H1 (cell line): ENCODE results near the gene DPP4. TPM values are rescaled to one million over a fixed set of nuclear protein-coding genes. Genes with fewer than 3 reads are reported as not detected.

Source experiments
- CTCF ChIA-PET: fragments of 300-600 bp; sonication (Branson Sonifier 250); formaldehyde crosslinking; loops from one replicate; lab custom pipeline; 2021; ENCODE audit not compliant: partially characterized antibody; lab: Charles Lee
- POLR2A ChIA-PET: fragments of 300-600 bp; sonication (Branson Sonifier 250); formaldehyde crosslinking; loops from one replicate; lab custom pipeline; 2021; ENCODE audit warnings: inconsistent platforms; ENCODE audit not compliant: partially characterized antibody; lab: Charles Lee
- DNase-seq, 2 experiments: peaks; one replicate each; pipeline versions ENCODE4 v3.0.0 to v3.0.0-alpha.2; 2010 to 2022; ENCODE audit warnings: low spot score in 2 of 2, low read depth in 1 of 2, mixed read lengths in 1 of 2
- FAIRE-seq: peaks from 2 replicates; lab custom pipeline; 2011; peaks lifted over from hg19 to GRCh38; lab: Jason Lieb, UNC
- H2AFZ ChIP-seq: 2 replicates; pipeline ENCODE4 v1.8.1; 2012; ENCODE audit warnings: low read length, inconsistent platforms
- H2AK5ac ChIP-seq: 2 replicates; pipeline ENCODE4 v1.6.1; 2013; ENCODE audit warnings: low read depth, low read length
- H2BK120ac ChIP-seq: replicated peaks from 2 replicates; pipeline ENCODE3; 2013; ENCODE audit warnings: low read depth, low read length, inconsistent platforms
- H2BK12ac ChIP-seq: 2 replicates; pipeline ENCODE4 v1.6.1; 2013; ENCODE audit warnings: low read depth, low read length
- H2BK15ac ChIP-seq: 2 replicates; pipeline ENCODE4 v1.6.1; 2013; ENCODE audit warnings: low read length
- H2BK20ac ChIP-seq: 2 replicates; pipeline ENCODE4 v1.6.1; 2013; ENCODE audit warnings: low read length
- H2BK5ac ChIP-seq: 2 replicates; pipeline ENCODE4 v1.6.1; 2013; ENCODE audit warnings: low read depth, low read length
- H3K14ac ChIP-seq: 2 replicates; pipeline ENCODE4 v1.6.1; 2013; ENCODE audit warnings: inconsistent platforms; ENCODE audit not compliant: insufficient read length
- H3K18ac ChIP-seq: 2 replicates; pipeline ENCODE4 v1.6.1; 2013; ENCODE audit warnings: low read length; ENCODE audit errors: extremely low read depth
- H3K23ac ChIP-seq: 2 replicates; pipeline ENCODE4 v1.6.1; 2013; ENCODE audit warnings: inconsistent platforms; ENCODE audit not compliant: insufficient read length
- H3K23me2 ChIP-seq: 2 replicates; pipeline ENCODE4 v1.6.1; 2013; ENCODE audit warnings: low read depth, low read length
- H3K27ac ChIP-seq: 2 replicates; pipeline ENCODE4 v1.6.1; 2011; ENCODE audit warnings: low read depth, low read length, inconsistent platforms
- H3K27me3 ChIP-seq, 4 experiments: replicated peaks in 1 of 4; 1 replicate in 1 of 4; 2 replicates in 3 of 4; pipeline versions ENCODE4 v1.6.1 to v1.8.1; 2011 to 2013; ENCODE audit warnings: low read length in 3 of 4, mild to moderate bottlenecking in 3 of 4, inconsistent platforms in 2 of 4, mixed read lengths in 2 of 4, moderate library complexity in 1 of 4; ENCODE audit not compliant: control insufficient read depth in 3 of 4, insufficient read depth in 3 of 4; ENCODE audit errors: extremely low read depth in 1 of 4
- H3K36me3 ChIP-seq, 4 experiments: 2 replicates each; pipeline versions ENCODE4 v1.6.1 to v1.8.1; 2011 to 2013; ENCODE audit warnings: mild to moderate bottlenecking in 4 of 4, low read length in 3 of 4, moderate library complexity in 2 of 4, control low read depth in 1 of 4, inconsistent platforms in 1 of 4; ENCODE audit not compliant: insufficient read depth in 4 of 4, control insufficient read depth in 2 of 4
- H3K4ac ChIP-seq: replicated peaks from 2 replicates; pipeline ENCODE3; 2013; ENCODE audit warnings: low read length, low read depth, mixed read lengths, inconsistent platforms; ENCODE audit not compliant: insufficient read length
- H3K4me1 ChIP-seq, 4 experiments: replicated peaks in 1 of 4; 1 replicate in 1 of 4; 2 replicates in 3 of 4; pipeline versions ENCODE4 v1.6.1 to v1.8.1; 2011 to 2013; ENCODE audit warnings: low read length in 3 of 4, inconsistent platforms in 2 of 4, mixed read lengths in 1 of 4; ENCODE audit not compliant: insufficient read depth in 4 of 4, control insufficient read depth in 3 of 4
- H3K4me2 ChIP-seq, 2 experiments: 2 replicates each; pipeline versions ENCODE4 v1.6.1 to v1.8.1; 2011 to 2013; ENCODE audit warnings: low read depth in 2 of 2, low read length in 2 of 2, control low read depth in 1 of 2, inconsistent platforms in 1 of 2, mild to moderate bottlenecking in 1 of 2; ENCODE audit not compliant: insufficient read depth in 1 of 2
- H3K4me3 ChIP-seq, 4 experiments: fragments of 200-600, 300-600 bp in 1 of 4; sonication (generic), shearing (Covaris generic), sonication (Bioruptor Twin) in 1 of 4; 2 replicates each; pipeline versions ENCODE4 v1.5.1 to v1.8.1; 2011 to 2016; ENCODE audit warnings: low read length in 4 of 4, low read depth in 3 of 4, control low read depth in 2 of 4, inconsistent platforms in 2 of 4, mild to moderate bottlenecking in 2 of 4, mixed read lengths in 1 of 4, moderate library complexity in 1 of 4; ENCODE audit not compliant: insufficient read depth in 2 of 4; ENCODE audit errors: extremely low read depth in 1 of 4
- H3K56ac ChIP-seq: replicated peaks from 2 replicates; pipeline ENCODE3; 2013; ENCODE audit warnings: low read depth, mild to moderate bottlenecking, mixed read lengths, low read length, inconsistent platforms; ENCODE audit not compliant: insufficient read length
- H3K79me1 ChIP-seq: 2 replicates; pipeline ENCODE4 v1.6.1; 2013; ENCODE audit warnings: low read depth, low read length, control low read depth
- H3K79me2 ChIP-seq, 2 experiments: 2 replicates each; pipeline versions ENCODE4 v1.6.1 to v1.8.1; 2012 to 2013; ENCODE audit warnings: low read length in 2 of 2, mild to moderate bottlenecking in 2 of 2, inconsistent platforms in 1 of 2; ENCODE audit not compliant: insufficient read depth in 2 of 2, control insufficient read depth in 1 of 2
- H3K9ac ChIP-seq, 4 experiments: replicated peaks in 1 of 4; 1 replicate in 1 of 4; 2 replicates in 3 of 4; pipeline versions ENCODE4 v1.6.1 to v1.8.1; 2011 to 2013; ENCODE audit warnings: low read depth in 3 of 4, low read length in 3 of 4, control low read depth in 2 of 4, mild to moderate bottlenecking in 2 of 4, moderate library complexity in 2 of 4, inconsistent platforms in 1 of 4; ENCODE audit errors: extremely low read depth in 1 of 4
- H3K9me3 ChIP-seq, 2 experiments: 2 replicates each; pipeline versions ENCODE4 v1.6.1 to v1.8.1; 2012 to 2013; ENCODE audit warnings: mild to moderate bottlenecking in 2 of 2, moderate library complexity in 2 of 2, control low read depth in 1 of 2, inconsistent platforms in 1 of 2, low read depth in 1 of 2, low read length in 1 of 2, mixed read lengths in 1 of 2; ENCODE audit not compliant: insufficient read depth in 2 of 2
- H4K20me1 ChIP-seq, 2 experiments: replicated peaks in 1 of 2; 2 replicates each; pipeline versions ENCODE3 to v1.8.1; 2011 to 2013; ENCODE audit warnings: inconsistent platforms in 2 of 2, low read length in 2 of 2, mild to moderate bottlenecking in 1 of 2; ENCODE audit not compliant: insufficient read depth in 2 of 2, control insufficient read depth in 1 of 2
- H4K5ac ChIP-seq: 2 replicates; pipeline ENCODE4 v1.6.1; 2013; ENCODE audit warnings: low read length, low read depth, mixed read lengths, inconsistent platforms; ENCODE audit not compliant: insufficient read length
- H4K8ac ChIP-seq: 2 replicates; pipeline ENCODE4 v1.8.0; 2013; ENCODE audit warnings: mild to moderate bottlenecking, moderate library complexity, low read length, inconsistent platforms; ENCODE audit not compliant: insufficient read depth; ENCODE audit errors: extremely low read depth
- H4K91ac ChIP-seq: replicated peaks from 2 replicates; pipeline ENCODE3; 2013; ENCODE audit warnings: low read length, mixed read lengths, inconsistent platforms; ENCODE audit not compliant: insufficient read length
- ASH2L ChIP-seq: fragments of 200-600, 300-600 bp; sonication (generic); IDR thresholded peaks from one replicate; pipeline ENCODE4 v1.7.1; 2017; ENCODE audit warnings: low read length
- CBX8 ChIP-seq: fragments of 300-800, 300-1000 bp; sonication (generic); IDR thresholded peaks from 2 replicates; pipeline ENCODE4 v1.7.1; 2016; ENCODE audit warnings: low read depth, low read length, borderline replicate concordance
- CEBPB ChIP-seq: IDR thresholded peaks from 2 replicates; pipeline ENCODE4 v1.6.1; 2012; ENCODE audit warnings: low read depth, low read length
- EP300 ChIP-seq, 2 experiments: IDR thresholded peaks; 1 replicate in 1 of 2; 2 replicates in 1 of 2; pipeline ENCODE4 v1.6.1; 2011 to 2012; ENCODE audit warnings: low read depth in 2 of 2, low read length in 2 of 2, mild to moderate bottlenecking in 2 of 2, borderline replicate concordance in 1 of 2, inconsistent platforms in 1 of 2, moderate library complexity in 1 of 2
- NANOG ChIP-seq: IDR thresholded peaks from 2 replicates; pipeline ENCODE4 v1.6.1; 2011; ENCODE audit warnings: low read length, low read depth, mild to moderate bottlenecking, inconsistent platforms; ENCODE audit not compliant: insufficient read depth, poor library complexity, severe bottlenecking
- POLR2AphosphoS5 ChIP-seq: IDR thresholded peaks from 2 replicates; pipeline ENCODE4 v1.6.1; 2011; ENCODE audit warnings: low read depth, low read length
- POU5F1 ChIP-seq: IDR thresholded peaks from 2 replicates; pipeline ENCODE4 v1.6.1; 2011; ENCODE audit warnings: low read depth, mild to moderate bottlenecking, low read length, moderate library complexity
- SIX5 ChIP-seq: IDR thresholded peaks from 2 replicates; pipeline ENCODE4 v1.6.1; 2011; ENCODE audit warnings: mild to moderate bottlenecking, low read depth, low read length
- SRF ChIP-seq: IDR thresholded peaks from 2 replicates; pipeline ENCODE4 v1.6.1; 2011; ENCODE audit warnings: mild to moderate bottlenecking, low read depth, low read length, moderate library complexity
- TAF1 ChIP-seq: IDR thresholded peaks from 2 replicates; pipeline ENCODE4 v1.6.1; 2011; ENCODE audit warnings: mild to moderate bottlenecking, low read depth, low read length
- TAF7 ChIP-seq: optimal IDR thresholded peaks from 2 replicates; pipeline ENCODE3; 2011; ENCODE audit warnings: low read depth, mild to moderate bottlenecking, inconsistent platforms, low read length, moderate library complexity, borderline replicate concordance
- TEAD4 ChIP-seq: IDR thresholded peaks from 2 replicates; pipeline ENCODE4 v1.6.1; 2012; ENCODE audit warnings: low read depth, low read length, inconsistent platforms, mixed read lengths
- YY1 ChIP-seq: IDR thresholded peaks from 2 replicates; pipeline ENCODE4 v1.6.1; 2011; ENCODE audit warnings: low read depth, mild to moderate bottlenecking, low read length
- ZNF274 ChIP-seq: IDR thresholded peaks from 2 replicates; pipeline ENCODE4 v1.7.0; 2012; ENCODE audit warnings: low read length, borderline replicate concordance; ENCODE audit errors: extremely low read depth
- WGBS, 2 experiments: shearing (Covaris generic) in 1 of 2; methylation state at CpG; one replicate each; pipeline versions ENCODE4 v1.1.6 to v1.1.7; 2013 to 2015; ENCODE audit warnings: low lambda C conversion rate in 2 of 2, mixed read lengths in 2 of 2, inconsistent platforms in 1 of 2, low coverage in 1 of 2, missing lambda C conversion rate in 1 of 2; ENCODE audit not compliant: insufficient replicate concordance in 2 of 2, insufficient coverage in 1 of 2, insufficient read length in 1 of 2; ENCODE audit errors: extremely low coverage in 1 of 2, missing lambda C conversion rate in 1 of 2; 5-methylcytosine and 5-hydroxymethylcytosine counted together
- polyA plus RNA-seq, 7 experiments: library from polyadenylated mRNA; depleted of rRNA in 3 of 7; stranded (reverse) in 5 of 7; unstranded in 2 of 7; fragments of >200 nt in 5 of 7; fragments of 200-250 nt in 2 of 7; gene quantifications; 1 replicate in 5 of 7; 2 replicates in 1 of 7; 4 replicates in 1 of 7; pipeline versions ENCODE4 v1.2.1 to v1.2.3, GENCODE V29; 2011 to 2013; ENCODE audit warnings: missing spikeins in 2 of 7, mixed read lengths in 2 of 7
- total RNA-seq: library from RNA; stranded (reverse); fragmentation: NEBNext Ultra II Directional; extraction: Animal tissue kit (Norgen Biotek cat#: 25700); gene quantifications from 2 replicates; pipeline ENCODE4 v1.2.1, GENCODE V29; 2021

DPP4 gene
- total and polyA plus RNA-seq, 2 of the 8 experiments (the other 6 are each of a cell fraction or from before 2014, with no cell fraction given) = 1.3 to 3.1 TPM

- no peak for FAIRE-seq
- no peak overlapping the region for H2BK5ac ChIP-seq
- no peak overlapping the region for H2BK12ac ChIP-seq
- no peaks in the 10 kb centered on the region for H3K79me2 ChIP-seq
- CTCF ChIA-PET = interaction anchor here (0.6 kb wide), 1 partner anchor 92 kb away, joined by 3 read pairs; no protein-coding TSS in a partner anchor
- no peak overlapping the region for H2AK5ac ChIP-seq
- H3K14ac ChIP-seq = no peak overlapping the region
- no peak overlapping the region for H3K56ac ChIP-seq
- H3K23ac ChIP-seq = no peak overlapping the region
- H3K4me1 ChIP-seq = peaks cover 0 to 4% (median 1%) of the 10 kb centered on the region in 4 experiments; a peak in 3 of 7 replicates
- no peaks in the 10 kb centered on the region for H3K27me3 ChIP-seq
- 81% methylated on average over 9 of the region's 9 CpGs; no CpG with 5 or more reads in 1 of the 2 experiments for WGBS, 2 experiments
- no peak overlapping the region for H4K5ac ChIP-seq
- H3K79me1 ChIP-seq = no peaks in the 10 kb centered on the region
- H2BK120ac ChIP-seq = no peak overlapping the region
- H4K20me1 ChIP-seq = no peaks in the 10 kb centered on the region
- no peak overlapping the region for H3K4me3 ChIP-seq
- no peak overlapping the region for H4K8ac ChIP-seq
- no peaks in the 10 kb centered on the region for H3K36me3 ChIP-seq
- H2BK20ac ChIP-seq = no peak overlapping the region; the same call in 1 of the 2 replicates
- no peak overlapping the region for H3K27ac ChIP-seq
- no peak overlapping the region for H3K18ac ChIP-seq
- no peak overlapping the region for H3K9ac ChIP-seq
- no peaks in the 10 kb centered on the region for H3K9me3 ChIP-seq
- H3K4me2 ChIP-seq = no peak overlapping the region
- H4K91ac ChIP-seq = peak overlapping the region; percentile 61
- POLR2A ChIA-PET = no interaction called here
- H3K4ac ChIP-seq = no peak overlapping the region
- no peak overlapping the region for H2AFZ ChIP-seq
- no peak for DNase-seq
- no peak overlapping the region for H2BK15ac ChIP-seq
- no peaks in the 10 kb centered on the region for H3K23me2 ChIP-seq
- no peak for TF ChIP-seq CEBPB
- no peak for TF ChIP-seq ZNF274
- no peak for TF ChIP-seq YY1
- TF ChIP-seq CBX8 = no peak
- no peak for TF ChIP-seq POLR2AphosphoS5
- TF ChIP-seq SIX5 = no peak
- TF ChIP-seq TEAD4 = no peak
- TF ChIP-seq TAF1 = no peak
- no peak for TF ChIP-seq SRF
- no peak for TF ChIP-seq TAF7
- TF ChIP-seq NANOG = no peak
- TF ChIP-seq POU5F1 = no peak
- TF ChIP-seq ASH2L = no peak
- no peak for TF ChIP-seq EP300 (IDR thresholded peaks at IDR 0.05; ENCODE audit: borderline replicate concordance in 1 of 2, low read depth in 2 of 2, low read length in 2 of 2)
These were observed 43.4 kb downstream of the DPP4 start for GRCh38 chr2:162030363-162031190.
